SK-N-MC (cell line): ENCODE measurements around the gene EMILIN2.

Experiments used
- EZH2 ChIP-seq: fragments of 200-600 bp; sonication (generic); IDR thresholded peaks from one replicate; pipeline ENCODE4 v1.6.1; 2017; ENCODE audit warnings: antibody characterized with exemption
- FOXP2 ChIP-seq: optimal IDR thresholded peaks from 2 replicates; pipeline ENCODE3; 2011; ENCODE audit warnings: mild to moderate bottlenecking, moderate library complexity; ENCODE audit not compliant: insufficient read depth; ENCODE audit errors: extremely low read length, control extremely low read depth
- POLR2AphosphoS5 ChIP-seq: IDR thresholded peaks from 2 replicates; pipeline ENCODE4 v1.6.1; 2012; ENCODE audit warnings: mild to moderate bottlenecking, low read depth, low read length, borderline replicate concordance

DNA sequence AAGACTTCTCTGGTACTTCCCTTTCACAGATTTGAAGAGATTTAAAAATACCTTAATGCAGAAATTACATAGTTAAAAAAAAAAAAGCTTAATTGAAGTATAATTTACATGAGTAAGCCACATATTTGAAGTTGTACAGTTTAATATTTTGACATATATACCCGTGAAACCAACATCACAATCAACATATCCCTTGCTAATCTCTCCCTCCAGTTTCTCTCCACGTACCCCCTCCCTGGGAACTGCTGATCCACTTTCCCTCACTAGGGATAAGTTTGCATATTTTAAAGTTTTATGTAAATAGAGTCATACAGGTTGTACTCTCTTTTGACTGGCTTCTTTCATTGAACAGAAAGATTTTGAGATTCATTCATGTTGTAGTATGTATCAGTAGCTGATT, 22.4 kb downstream of the EMILIN2 start:
- no peak for TF ChIP-seq EZH2
- TF ChIP-seq POLR2AphosphoS5, result no peak
- TF ChIP-seq FOXP2, result no peak
